ENCODE measurements around the gene C2CD4D. TPM values are rescaled to one million over a fixed set of nuclear protein-coding genes. Genes with fewer than 3 reads are reported as not detected.

Gene C2CD4D
- total RNA-seq, 1 experiment from 2014 or later: 0.17 TPM

- Histone ChIP-seq H3K27me3 (ENCODE audit: insufficient read depth, low read length) (no peaks in the 10 kb centered on the region), H2AFZ (ENCODE audit: low read depth, low read length, poor library complexity, severe bottlenecking) (no peak overlapping the region), H3K36me3 (ENCODE audit: control insufficient read depth in 1 of 2, insufficient read depth in 2 of 2, low read length in 2 of 2) (no peaks in the 10 kb centered on the region), H3K9me3 (ENCODE audit: control insufficient read depth in 1 of 2, insufficient read depth in 1 of 2, low read depth in 1 of 2, low read length in 2 of 2) (no peaks in the 10 kb centered on the region), H3K4me1 (ENCODE audit: control insufficient read depth in 1 of 2, insufficient read depth in 2 of 2, low read length in 2 of 2) (peaks cover 0 to 3% of the 10 kb centered on the region in 2 experiments; a peak in 1 of 4 replicates), H3K79me2 (ENCODE audit: insufficient read depth, low read length) (no peaks in the 10 kb centered on the region), H4K20me1 (ENCODE audit: insufficient read depth) (no peaks in the 10 kb centered on the region), H3K9me2 (ENCODE audit: insufficient read depth) (no peaks in the 10 kb centered on the region), H3K9ac (ENCODE audit: low read length) (no peak overlapping the region), H3K4me3 (replicated peaks in 1 of 2; ENCODE audit: low read depth in 1 of 2, low read length in 2 of 2) (no peak overlapping the region), H3K4me2 (ENCODE audit: low read length) (no peak overlapping the region), H3K27ac (ENCODE audit: low read depth, low read length) (no peak overlapping the region)
- RAD21 ChIA-PET (ENCODE audit: low non-redundant PET in 1 of 2, low total read pairs in 2 of 2, uncharacterized antibody in 2 of 2, unreplicated experiment in 2 of 2): no interaction called here
- no TSS peak for BruUV-seq (replicated peaks)
- POLR2A ChIA-PET: no interaction called here
- ATAC-seq: no peak
- intact Hi-C loops (cut with micrococcal nuclease): no loop called here
- CTCF ChIA-PET: no interaction called here
- DNase-seq (ENCODE audit: low read depth, low spot score): no peak
- TF ChIP-seq RAD21 (IDR thresholded peaks at IDR 0.05; ENCODE audit: low read depth): no peak
- no peak for TF ChIP-seq CTCF (IDR thresholded peaks at IDR 0.05 in 2 of 3, conservative IDR thresholded peaks at IDR 0.05 in 1 of 3; ENCODE audit: borderline replicate concordance in 1 of 3, insufficient read depth in 1 of 3, low read depth in 2 of 3, low read length in 2 of 3)
- TF ChIP-seq ELF1 (IDR thresholded peaks at IDR 0.05; ENCODE audit: borderline replicate concordance, low read depth): no peak
- TF ChIP-seq TCF7L2 (IDR thresholded peaks at IDR 0.05; ENCODE audit: borderline replicate concordance, extremely low read depth, insufficient read depth, insufficient read length): no peak
- no peak for TF ChIP-seq FOSL1 (IDR thresholded peaks at IDR 0.05; ENCODE audit: low read depth)
- no peak for TF ChIP-seq CBX3 (IDR thresholded peaks at IDR 0.05; ENCODE audit: low read depth)
- no peak for TF ChIP-seq SIN3A (IDR thresholded peaks at IDR 0.05; ENCODE audit: low read depth)
- TF ChIP-seq SRF (IDR thresholded peaks at IDR 0.05; ENCODE audit: low read depth): no peak
- no peak for TF ChIP-seq YY1 (IDR thresholded peaks at IDR 0.05; ENCODE audit: extremely low read depth, insufficient replicate concordance, low read depth, low read length)
- no peak for TF ChIP-seq SP1 (IDR thresholded peaks at IDR 0.05; ENCODE audit: low read depth)
- TF ChIP-seq MAX (IDR thresholded peaks at IDR 0.05): no peak
These were observed 28.3 kb upstream of the C2CD4D start for GRCh38 chr1:151867765-151868411.
